Measurements from ENCODE around the gene PRKN.

DNA sequence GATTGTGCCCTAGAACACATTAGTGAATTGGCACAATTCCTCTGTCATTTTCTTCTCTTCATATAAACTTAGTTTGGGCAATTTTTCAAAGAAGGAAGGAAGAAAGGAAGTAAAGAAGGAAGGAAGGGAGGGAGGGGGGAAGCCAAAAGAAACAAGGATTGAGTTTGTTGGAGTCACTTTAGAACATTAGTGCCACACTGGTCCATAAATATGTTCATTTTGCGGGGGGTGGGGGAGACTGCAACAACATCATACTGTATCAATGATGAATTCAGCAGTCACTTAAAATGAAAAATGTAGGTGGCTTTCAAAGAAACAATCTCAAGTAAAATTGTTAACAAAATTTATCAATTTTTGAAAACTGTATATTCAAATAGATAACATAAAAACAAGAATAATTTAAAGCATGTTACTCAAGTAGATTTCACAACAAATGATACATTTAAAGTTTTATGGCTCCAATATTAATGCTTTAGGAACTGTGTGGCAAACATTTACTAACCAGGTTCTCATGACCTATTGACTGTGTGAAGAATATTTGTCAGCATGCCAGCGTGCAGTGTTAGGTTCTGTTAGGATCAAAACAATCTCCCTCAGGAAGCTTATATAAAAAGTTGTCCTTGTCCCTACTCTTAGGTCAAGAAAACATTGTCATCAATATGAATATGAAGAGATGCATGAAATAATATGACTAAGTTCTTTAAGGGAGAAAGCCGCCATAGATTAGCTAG lies 1245.6 kb downstream of the PRKN start:
- TF ChIP-seq POLR2A (IDR thresholded peaks at IDR 0.05) (no peak), EP300 (IDR thresholded peaks at IDR 0.05) (no peak)
- TF ChIP-seq, protein P1, sequence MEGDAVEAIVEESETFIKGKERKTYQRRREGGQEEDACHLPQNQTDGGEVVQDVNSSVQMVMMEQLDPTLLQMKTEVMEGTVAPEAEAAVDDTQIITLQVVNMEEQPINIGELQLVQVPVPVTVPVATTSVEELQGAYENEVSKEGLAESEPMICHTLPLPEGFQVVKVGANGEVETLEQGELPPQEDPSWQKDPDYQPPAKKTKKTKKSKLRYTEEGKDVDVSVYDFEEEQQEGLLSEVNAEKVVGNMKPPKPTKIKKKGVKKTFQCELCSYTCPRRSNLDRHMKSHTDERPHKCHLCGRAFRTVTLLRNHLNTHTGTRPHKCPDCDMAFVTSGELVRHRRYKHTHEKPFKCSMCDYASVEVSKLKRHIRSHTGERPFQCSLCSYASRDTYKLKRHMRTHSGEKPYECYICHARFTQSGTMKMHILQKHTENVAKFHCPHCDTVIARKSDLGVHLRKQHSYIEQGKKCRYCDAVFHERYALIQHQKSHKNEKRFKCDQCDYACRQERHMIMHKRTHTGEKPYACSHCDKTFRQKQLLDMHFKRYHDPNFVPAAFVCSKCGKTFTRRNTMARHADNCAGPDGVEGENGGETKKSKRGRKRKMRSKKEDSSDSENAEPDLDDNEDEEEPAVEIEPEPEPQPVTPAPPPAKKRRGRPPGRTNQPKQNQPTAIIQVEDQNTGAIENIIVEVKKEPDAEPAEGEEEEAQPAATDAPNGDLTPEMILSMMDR (IDR thresholded peaks at IDR 0.05): no peak

All from tibial nerve (tissue), 4 donors.